Lower lobe of right lung (tissue), 2 donors: ENCODE data around the gene AHCYL1. TPM values are rescaled to one million over a fixed set of nuclear protein-coding genes. Genes with fewer than 3 reads are reported as not detected.

Experiments used
- ATAC-seq, 2 donors: fragments of 200-7000 bp; cut with Tn5 transposase; one replicate each; pipeline ENCODE4 v1.9.1; 2020 to 2022; ENCODE audit warnings: mild to moderate bottlenecking in 2 of 2, moderate library complexity in 2 of 2
- DNase-seq: peaks from one replicate; pipeline ENCODE4 v3.0.0-alpha.2; 2020
- H3K27ac ChIP-seq: fragments of 200-600 bp; one replicate; pipeline ENCODE4 v1.8.0; 2022
- H3K27me3 ChIP-seq: fragments of 200-600 bp; one replicate; pipeline ENCODE4 v1.8.0; 2022; ENCODE audit warnings: low read depth
- H3K36me3 ChIP-seq: fragments of 200-600 bp; one replicate; pipeline ENCODE4 v1.8.0; 2022; ENCODE audit warnings: mild to moderate bottlenecking
- H3K4me1 ChIP-seq: fragments of 200-600 bp; one replicate; pipeline ENCODE4 v1.8.0; 2022
- H3K4me3 ChIP-seq: fragments of 200-600 bp; one replicate; pipeline ENCODE4 v1.8.0; 2022; ENCODE audit warnings: mild to moderate bottlenecking
- H3K9me3 ChIP-seq: fragments of 200-600 bp; one replicate; pipeline ENCODE4 v1.8.0; 2022
- intact Hi-C: fragments of 100-400 bp; cut with DNase I; formaldehyde crosslinking; loops from one replicate; pipeline ENCODE4 v1.11.0; 2022
- total RNA-seq: library from RNA; stranded (reverse); fragmentation: NEBNext Ultra II Directional; extraction: Animal tissue kit (Norgen Biotek cat#: 25700); gene quantifications from one replicate; pipeline ENCODE4 v1.2.1, GENCODE V29; 2021
- TF ChIP-seq, protein P1 (sequence below): fragments of 200-600 bp; IDR thresholded peaks from one replicate; pipeline ENCODE4 v1.8.0; 2022; ENCODE audit warnings: antibody characterized with exemption, mild to moderate bottlenecking
- donor health status: DM: no; HTN: yes; CAD: no; lungs with severe emphysema.

Gene AHCYL1
- total RNA-seq, 1 donor from 2014 or later: 83.9 TPM

DNA sequence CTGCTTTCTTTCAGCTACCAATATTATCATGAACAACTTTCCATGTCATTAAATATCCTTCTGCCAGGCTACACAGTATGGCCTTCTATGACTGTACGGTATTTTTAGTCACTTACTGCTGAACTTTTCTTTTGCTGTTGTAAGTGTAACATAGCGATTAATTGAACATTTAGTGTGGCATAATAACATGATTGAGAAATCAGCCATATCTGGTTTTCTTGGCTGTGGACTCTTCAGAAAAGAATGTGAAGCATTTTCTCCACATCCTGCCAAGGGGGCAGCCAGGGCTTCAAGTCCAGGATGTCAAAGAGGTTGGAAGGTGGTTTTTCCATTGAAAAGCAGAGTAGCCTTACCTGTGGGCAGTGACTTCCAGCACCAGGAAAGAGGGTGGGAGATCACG, 8.8 kb upstream of the AHCYL1 start:
- Histone ChIP-seq H3K4me1 (peaks cover 22% of the 10 kb centered on the region), H3K4me3 (no peak overlapping the region), H3K36me3 (no peaks in the 10 kb centered on the region), H3K9me3 (no peaks in the 10 kb centered on the region), H3K27ac (no peak overlapping the region), H3K27me3 (no peaks in the 10 kb centered on the region)
- TF ChIP-seq, protein P1, sequence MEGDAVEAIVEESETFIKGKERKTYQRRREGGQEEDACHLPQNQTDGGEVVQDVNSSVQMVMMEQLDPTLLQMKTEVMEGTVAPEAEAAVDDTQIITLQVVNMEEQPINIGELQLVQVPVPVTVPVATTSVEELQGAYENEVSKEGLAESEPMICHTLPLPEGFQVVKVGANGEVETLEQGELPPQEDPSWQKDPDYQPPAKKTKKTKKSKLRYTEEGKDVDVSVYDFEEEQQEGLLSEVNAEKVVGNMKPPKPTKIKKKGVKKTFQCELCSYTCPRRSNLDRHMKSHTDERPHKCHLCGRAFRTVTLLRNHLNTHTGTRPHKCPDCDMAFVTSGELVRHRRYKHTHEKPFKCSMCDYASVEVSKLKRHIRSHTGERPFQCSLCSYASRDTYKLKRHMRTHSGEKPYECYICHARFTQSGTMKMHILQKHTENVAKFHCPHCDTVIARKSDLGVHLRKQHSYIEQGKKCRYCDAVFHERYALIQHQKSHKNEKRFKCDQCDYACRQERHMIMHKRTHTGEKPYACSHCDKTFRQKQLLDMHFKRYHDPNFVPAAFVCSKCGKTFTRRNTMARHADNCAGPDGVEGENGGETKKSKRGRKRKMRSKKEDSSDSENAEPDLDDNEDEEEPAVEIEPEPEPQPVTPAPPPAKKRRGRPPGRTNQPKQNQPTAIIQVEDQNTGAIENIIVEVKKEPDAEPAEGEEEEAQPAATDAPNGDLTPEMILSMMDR: no peak
- DNase-seq: no peak
- ATAC-seq: no peak
- intact Hi-C loops: loop anchor here (10.0 kb wide), 1 partner anchor 61 kb away; the partner anchor contains the start of gene CSF1

DNA sequence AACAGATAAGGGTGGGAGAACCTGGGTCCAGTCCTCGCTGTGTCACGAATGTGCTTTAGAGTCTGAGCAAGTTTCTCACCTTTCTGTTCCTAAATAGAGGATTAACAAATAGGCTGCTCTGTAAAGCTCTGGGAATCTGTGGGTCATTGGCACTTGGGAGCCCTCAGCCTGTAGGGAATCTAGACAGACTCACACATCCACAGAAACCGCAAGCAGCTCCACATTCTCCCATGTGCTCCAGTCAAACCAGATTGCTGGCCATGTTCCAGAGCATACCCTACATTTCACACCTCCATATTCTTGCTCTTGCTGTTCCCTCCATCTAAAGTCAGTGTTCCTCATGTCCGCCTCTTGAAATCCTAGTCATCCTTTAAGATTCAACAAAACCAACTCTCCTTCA, 7.8 kb upstream of the AHCYL1 start:
- Histone ChIP-seq H3K27me3 (no peaks in the 10 kb centered on the region), H3K4me3 (no peak overlapping the region), H3K27ac (no peak overlapping the region), H3K4me1 (peaks cover 22% of the 10 kb centered on the region), H3K36me3 (no peaks in the 10 kb centered on the region), H3K9me3 (no peaks in the 10 kb centered on the region)
- DNase-seq: no peak
- intact Hi-C loops: loop anchor here (10.0 kb wide), 1 partner anchor 62 kb away; the partner anchor contains the start of gene CSF1
- no peak for ATAC-seq
- TF ChIP-seq, protein P1: no peak

DNA sequence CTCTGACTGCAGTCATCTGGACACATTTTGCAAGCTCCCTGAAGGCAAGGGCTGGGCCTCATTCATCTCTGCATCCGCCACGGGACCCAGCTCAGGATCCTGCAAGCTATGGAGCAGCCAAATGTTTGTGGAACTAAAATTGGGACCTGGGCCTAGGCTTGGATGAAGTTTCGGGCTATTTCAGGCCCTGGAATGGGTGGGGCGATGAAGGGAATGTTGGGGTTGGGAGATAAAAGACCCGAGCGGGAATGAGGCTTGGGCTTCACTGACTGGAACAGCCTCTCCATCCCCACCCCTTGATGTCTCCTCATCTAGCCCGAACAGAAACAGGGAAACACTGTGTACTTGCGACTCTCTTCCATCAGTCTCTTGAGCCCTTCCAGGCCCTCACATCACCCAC, 7.3 kb upstream of the AHCYL1 start:
- TF ChIP-seq, protein P1: no peak
- no peaks in the 10 kb centered on the region for H3K9me3 ChIP-seq
- H3K27me3 ChIP-seq: no peaks in the 10 kb centered on the region
- H3K36me3 ChIP-seq: no peaks in the 10 kb centered on the region
- H3K4me3 ChIP-seq: no peak overlapping the region
- H3K27ac ChIP-seq: no peak overlapping the region
- ATAC-seq (no peak), DNase-seq (no peak)
- peaks cover 22% of the 10 kb centered on the region for H3K4me1 ChIP-seq
- intact Hi-C loops: loop anchor here (10.0 kb wide), 1 partner anchor 62 kb away; the partner anchor contains the start of gene CSF1

DNA sequence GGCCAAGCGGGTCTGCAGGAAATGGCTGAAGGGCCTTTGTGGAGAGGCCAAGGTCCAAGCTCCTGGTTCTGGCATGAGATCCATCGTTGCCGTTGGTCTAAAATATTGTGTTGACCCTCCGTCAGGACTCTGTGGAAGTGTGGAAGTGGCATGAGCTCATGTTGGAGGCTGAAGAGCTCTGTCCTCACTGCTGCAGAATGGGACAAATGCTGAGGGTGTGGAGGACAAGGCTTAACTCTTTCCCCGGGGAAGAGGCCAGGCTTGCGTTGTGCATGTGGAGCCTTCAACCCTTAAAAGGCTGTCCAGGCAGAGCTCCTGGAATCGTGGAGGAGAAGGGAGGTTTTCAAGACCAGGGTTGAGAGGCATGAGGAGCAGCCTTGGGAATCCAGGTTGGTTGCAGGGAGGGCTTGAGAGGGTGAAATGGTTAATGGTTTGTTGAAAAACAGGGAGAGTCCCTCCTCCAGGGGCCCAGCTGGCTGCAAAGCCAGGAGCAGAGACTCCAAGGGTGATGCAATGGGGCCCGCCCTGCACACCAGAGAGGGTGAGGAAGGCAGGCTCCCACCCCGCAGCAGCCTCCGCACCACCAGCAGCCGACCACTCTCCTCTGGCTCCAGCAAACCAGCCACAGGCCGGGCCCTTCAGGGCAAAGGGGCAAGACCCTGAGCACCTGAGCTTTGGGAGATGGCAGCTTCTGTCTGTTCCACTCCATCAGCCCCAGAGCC, 6.7 kb upstream of the AHCYL1 start:
- peaks cover 24% of the 10 kb centered on the region for H3K4me1 ChIP-seq
- intact Hi-C loops: loop anchor here (10.0 kb wide), 1 partner anchor 63 kb away; the partner anchor contains the start of gene CSF1
- DNase-seq (no peak), ATAC-seq (peak in 1 of 2 donors; percentile 31)
- no peak overlapping the region for H3K4me3 ChIP-seq
- TF ChIP-seq, protein P1: no peak
- H3K36me3 ChIP-seq: no peaks in the 10 kb centered on the region
- peak overlapping the region; percentile 13 for H3K27ac ChIP-seq
- no peaks in the 10 kb centered on the region for H3K27me3 ChIP-seq
- H3K9me3 ChIP-seq: no peaks in the 10 kb centered on the region

DNA sequence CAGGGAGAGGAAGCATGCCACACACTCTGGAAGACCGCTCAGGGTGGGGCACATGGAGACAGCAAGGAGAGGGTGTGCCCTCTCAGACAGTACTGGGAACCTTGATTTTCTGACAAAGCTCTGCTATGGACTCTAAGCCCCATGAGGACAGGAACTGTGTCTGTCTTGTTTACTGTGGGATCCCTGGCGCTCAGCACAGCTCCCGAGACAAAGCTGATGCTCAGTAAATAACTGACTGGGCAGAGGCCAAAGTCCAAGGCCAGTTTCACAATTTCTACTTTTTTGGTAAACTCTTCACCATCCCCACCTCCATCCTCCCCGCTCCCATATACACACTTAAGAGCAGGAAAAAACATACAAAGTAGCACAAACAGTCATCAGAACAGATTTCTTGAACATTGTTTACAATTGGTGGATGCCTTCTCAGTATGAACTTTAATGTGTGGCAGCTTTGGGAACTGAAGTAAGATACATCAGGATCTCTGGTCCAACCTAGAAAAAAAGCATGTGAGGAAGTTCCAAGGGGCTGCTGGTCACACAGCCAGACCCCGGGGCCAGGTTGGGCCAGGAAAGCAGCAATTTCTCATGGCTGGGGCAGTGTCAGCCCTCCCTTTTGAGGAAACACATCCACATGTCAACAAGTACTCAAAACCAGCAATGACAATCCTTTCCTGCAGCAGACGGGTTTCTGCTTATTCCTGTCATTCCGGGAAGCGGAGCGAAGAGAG, 5.6 kb upstream of the AHCYL1 start:
- Histone ChIP-seq H3K36me3 (no peaks in the 10 kb centered on the region), H3K4me3 (no peak overlapping the region), H3K27ac (peak overlapping the region; percentile 4), H3K9me3 (no peaks in the 10 kb centered on the region), H3K4me1 (peaks cover 35% of the 10 kb centered on the region), H3K27me3 (no peaks in the 10 kb centered on the region)
- intact Hi-C loops: loop anchor here (10.0 kb wide), 1 partner anchor 64 kb away; the partner anchor contains the start of gene CSF1
- DNase-seq (no peak), ATAC-seq (no peak)
- TF ChIP-seq, protein P1: no peak
